Measurements from ENCODE around the gene SLC2A11. TPM values are rescaled to one million over a fixed set of nuclear protein-coding genes. Genes with fewer than 3 reads are reported as not detected.

SLC2A11 gene
- total RNA-seq, 4 donors from 2014 or later, result 8.3 to 16.0 (median 14.8) TPM

DNA sequence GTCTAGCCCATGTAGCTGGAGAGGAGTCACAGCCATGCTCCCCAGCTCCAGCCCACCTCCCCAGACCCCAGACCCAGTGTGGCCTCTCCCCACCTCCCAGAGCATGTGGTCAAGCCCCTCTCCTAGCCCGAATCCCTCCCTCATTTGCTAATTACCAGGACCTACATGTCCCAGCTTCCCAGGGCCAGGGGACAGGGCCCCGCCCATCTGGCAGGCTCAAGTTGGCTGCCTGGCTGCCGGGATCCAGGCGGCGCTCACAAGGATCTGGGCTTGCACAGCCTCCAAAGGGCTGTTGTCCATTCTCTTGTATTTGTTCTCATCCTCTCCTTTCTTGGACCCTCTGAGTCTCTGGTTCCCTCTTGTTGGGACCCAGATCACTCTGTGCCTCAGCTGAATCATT lies 31.9 kb downstream of the SLC2A11 start:
- Histone ChIP-seq H3K4me1 (peaks cover 3 to 5% (median 5%) of the 10 kb centered on the region in 4 donors), H3K4me3 (no peak overlapping the region), H3K36me3 (no peaks in the 10 kb centered on the region), H3K27ac (no peak overlapping the region), H3K27me3 (no peaks in the 10 kb centered on the region), H3K9me3 (no peaks in the 10 kb centered on the region)
- TF ChIP-seq POLR2A (IDR thresholded peaks at IDR 0.05), result no peak
- TF ChIP-seq, protein P1, sequence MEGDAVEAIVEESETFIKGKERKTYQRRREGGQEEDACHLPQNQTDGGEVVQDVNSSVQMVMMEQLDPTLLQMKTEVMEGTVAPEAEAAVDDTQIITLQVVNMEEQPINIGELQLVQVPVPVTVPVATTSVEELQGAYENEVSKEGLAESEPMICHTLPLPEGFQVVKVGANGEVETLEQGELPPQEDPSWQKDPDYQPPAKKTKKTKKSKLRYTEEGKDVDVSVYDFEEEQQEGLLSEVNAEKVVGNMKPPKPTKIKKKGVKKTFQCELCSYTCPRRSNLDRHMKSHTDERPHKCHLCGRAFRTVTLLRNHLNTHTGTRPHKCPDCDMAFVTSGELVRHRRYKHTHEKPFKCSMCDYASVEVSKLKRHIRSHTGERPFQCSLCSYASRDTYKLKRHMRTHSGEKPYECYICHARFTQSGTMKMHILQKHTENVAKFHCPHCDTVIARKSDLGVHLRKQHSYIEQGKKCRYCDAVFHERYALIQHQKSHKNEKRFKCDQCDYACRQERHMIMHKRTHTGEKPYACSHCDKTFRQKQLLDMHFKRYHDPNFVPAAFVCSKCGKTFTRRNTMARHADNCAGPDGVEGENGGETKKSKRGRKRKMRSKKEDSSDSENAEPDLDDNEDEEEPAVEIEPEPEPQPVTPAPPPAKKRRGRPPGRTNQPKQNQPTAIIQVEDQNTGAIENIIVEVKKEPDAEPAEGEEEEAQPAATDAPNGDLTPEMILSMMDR (IDR thresholded peaks at IDR 0.05), result no peak
- DNase-seq, result no peak

DNA sequence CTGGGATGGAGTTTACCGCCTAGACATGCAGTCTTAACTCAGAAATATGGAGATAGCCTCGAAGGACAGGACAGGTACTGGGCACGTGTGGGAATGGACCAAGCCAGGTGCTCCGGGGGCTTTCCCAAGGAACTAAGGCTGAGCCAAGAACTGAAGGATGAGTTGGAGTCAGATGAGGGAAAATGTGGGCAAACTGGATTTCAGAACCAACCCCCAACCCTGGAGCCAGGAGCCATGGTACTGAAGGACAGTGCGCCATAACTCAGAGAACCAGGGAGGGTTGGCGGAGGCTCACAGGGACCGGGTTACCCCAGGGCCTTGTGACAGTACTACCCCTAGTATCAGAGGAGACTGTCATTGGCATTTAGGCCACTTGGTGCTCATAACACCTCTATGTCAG lies 34.1 kb downstream of the SLC2A11 start:
- peaks cover 0 to 13% (median 0%) of the 10 kb centered on the region in 3 donors for H3K36me3 ChIP-seq
- H3K27me3 ChIP-seq, result no peaks in the 10 kb centered on the region
- no peak for TF ChIP-seq POLR2A (IDR thresholded peaks at IDR 0.05)
- TF ChIP-seq, protein P1 (IDR thresholded peaks at IDR 0.05), result no peak
- peaks cover 4 to 17% (median 6%) of the 10 kb centered on the region in 4 donors for H3K4me1 ChIP-seq
- H3K4me3 ChIP-seq, result no peak overlapping the region
- H3K27ac ChIP-seq, result no peak overlapping the region
- DNase-seq, result no peak
- H3K9me3 ChIP-seq, result no peaks in the 10 kb centered on the region

DNA sequence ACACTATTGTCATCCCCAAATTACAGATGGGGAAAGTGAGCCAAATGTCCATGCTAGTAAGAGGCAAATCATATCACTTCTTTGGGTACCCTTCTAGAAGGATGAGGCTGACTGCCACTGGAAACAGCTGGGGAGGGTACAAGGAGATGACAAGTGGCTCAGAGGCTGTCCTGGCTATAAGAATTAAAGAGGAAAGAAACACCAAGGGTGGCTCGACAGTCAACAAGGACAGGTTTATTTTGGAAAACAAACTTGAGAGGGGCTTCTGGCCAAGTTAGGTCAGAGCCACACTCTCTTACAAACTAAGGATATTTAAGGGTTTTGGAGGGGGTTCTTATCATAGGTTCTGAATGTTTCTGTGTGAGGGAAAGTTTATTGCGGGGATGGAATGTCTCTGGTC lies 34.5 kb downstream of the SLC2A11 start:
- no peaks in the 10 kb centered on the region for H3K27me3 ChIP-seq
- DNase-seq, result no peak
- H3K4me3 ChIP-seq, result no peak overlapping the region
- H3K27ac ChIP-seq, result no peak overlapping the region
- peaks cover 0 to 17% (median 0%) of the 10 kb centered on the region in 3 donors for H3K36me3 ChIP-seq
- peaks cover 4 to 17% (median 6%) of the 10 kb centered on the region in 4 donors for H3K4me1 ChIP-seq
- H3K9me3 ChIP-seq, result no peaks in the 10 kb centered on the region
- TF ChIP-seq, protein P1 (IDR thresholded peaks at IDR 0.05), result no peak
- TF ChIP-seq POLR2A (IDR thresholded peaks at IDR 0.05), result no peak

DNA sequence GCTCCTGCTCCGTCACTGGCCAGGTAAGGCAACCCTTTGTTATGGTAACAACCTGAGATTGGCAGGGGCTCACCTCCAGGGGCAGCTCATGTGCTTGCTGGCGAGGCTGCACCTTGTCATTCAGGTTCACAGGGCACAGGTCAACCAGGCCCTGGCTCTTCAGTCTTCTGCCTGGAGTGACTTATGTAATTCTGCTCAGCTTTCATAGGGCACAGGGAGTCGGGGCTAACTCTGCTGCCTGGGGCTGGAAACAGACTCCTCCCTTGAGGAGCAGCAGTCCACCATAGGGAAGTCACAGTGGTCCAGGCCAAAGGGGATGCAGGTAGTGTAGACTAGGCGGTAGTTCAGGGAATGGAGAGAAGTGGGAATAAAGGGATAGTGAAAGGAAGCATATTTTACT lies 35.0 kb downstream of the SLC2A11 start:
- Histone ChIP-seq H3K4me3 (no peak overlapping the region), H3K27ac (no peak overlapping the region), H3K27me3 (no peaks in the 10 kb centered on the region), H3K9me3 (no peaks in the 10 kb centered on the region), H3K4me1 (peaks cover 4 to 17% (median 6%) of the 10 kb centered on the region in 4 donors), H3K36me3 (peaks cover 0 to 20% (median 0%) of the 10 kb centered on the region in 3 donors)
- no peak for DNase-seq
- TF ChIP-seq POLR2A (IDR thresholded peaks at IDR 0.05), result no peak
- TF ChIP-seq, protein P1 (IDR thresholded peaks at IDR 0.05), result no peak

DNA sequence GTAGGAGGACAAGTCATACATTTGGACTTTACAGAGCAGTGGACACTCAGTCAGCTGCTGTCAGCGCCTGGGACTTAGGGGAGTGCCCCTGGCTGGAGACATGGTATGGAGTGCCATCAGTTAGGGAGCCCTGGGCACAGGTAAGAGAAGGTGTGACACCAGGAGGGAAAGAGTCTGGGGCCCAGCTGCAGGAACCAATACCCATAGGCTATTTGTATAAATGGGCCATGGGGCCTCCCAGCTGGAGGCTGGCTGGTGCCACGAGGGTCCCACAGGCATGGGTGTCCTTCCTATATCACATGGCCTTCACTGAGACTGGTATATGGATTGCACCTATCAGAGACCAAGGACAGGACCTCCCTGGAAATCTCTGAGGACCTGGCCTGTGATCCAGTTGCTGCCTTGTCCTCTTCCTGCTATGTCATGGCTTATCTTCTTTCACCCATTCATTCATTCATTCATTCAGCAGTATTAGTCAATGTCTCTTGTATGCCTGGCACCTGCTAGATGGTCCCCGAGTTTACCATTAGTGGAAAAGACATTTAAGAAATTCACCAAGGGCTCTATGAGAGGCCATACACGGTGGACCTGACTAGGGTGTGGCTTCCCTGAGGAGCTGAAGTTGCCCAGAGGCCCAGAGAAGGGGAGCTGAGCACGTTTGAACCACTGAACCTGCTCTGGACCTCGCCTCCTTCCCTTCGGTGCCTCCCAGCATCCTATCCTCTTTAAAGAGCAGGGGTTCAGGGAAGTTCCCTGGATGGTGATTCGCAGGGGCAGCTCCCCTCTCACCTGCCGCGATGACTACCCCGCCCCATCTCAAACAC lies 35.7 kb downstream of the SLC2A11 start:
- peak overlapping the region; percentile 93 to 97 (median 97) for H3K27ac ChIP-seq
- peak overlapping the region; percentile 63 to 88 (median 76) for H3K4me3 ChIP-seq
- H3K27me3 ChIP-seq, result no peaks in the 10 kb centered on the region
- H3K36me3 ChIP-seq, result peaks cover 0 to 20% (median 0%) of the 10 kb centered on the region in 3 donors
- DNase-seq, result no peak
- no peak for TF ChIP-seq POLR2A (IDR thresholded peaks at IDR 0.05)
- TF ChIP-seq, protein P1 (IDR thresholded peaks at IDR 0.05), result no peak
- peaks cover 4 to 17% (median 6%) of the 10 kb centered on the region in 4 donors for H3K4me1 ChIP-seq
- H3K9me3 ChIP-seq, result no peaks in the 10 kb centered on the region
